ENCODE data around the gene ZNF41. TPM values are rescaled to one million over a fixed set of nuclear protein-coding genes. Genes with fewer than 3 reads are reported as not detected.

The ZNF41 gene
- total and polyA plus RNA-seq, 2 of the 13 experiments (the other 11 are each of a cell fraction or from before 2014, with no cell fraction given) = 2.3 to 3.9 TPM

DNA sequence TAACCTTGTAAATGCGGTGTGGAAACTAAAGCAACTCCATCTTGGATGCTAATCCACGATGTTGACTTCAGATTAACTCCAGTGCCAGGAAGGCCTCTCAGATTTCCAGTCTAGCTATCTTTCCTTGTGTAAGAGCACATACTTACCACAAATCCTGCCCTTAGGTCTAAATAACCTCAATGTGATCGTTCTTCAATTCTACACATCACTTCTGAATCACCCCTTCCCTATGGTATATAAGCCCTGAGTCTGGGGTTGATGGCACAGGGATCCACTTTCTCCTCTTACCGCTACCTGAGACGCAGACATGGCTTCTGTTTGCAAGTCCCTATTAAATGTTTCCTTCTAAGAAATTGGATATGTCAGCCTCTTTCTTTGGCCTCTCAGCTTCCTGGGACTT is 17.5 kb upstream of the ZNF41 start:
- no peaks in the 10 kb centered on the region for H3K9me3 ChIP-seq (ENCODE audit: low read length)
- no peaks in the 10 kb centered on the region for H3K27me3 ChIP-seq (ENCODE audit: control insufficient read depth in 1 of 2, insufficient read depth in 2 of 2, low read length in 2 of 2)
- H3K4me3 ChIP-seq (replicated peaks in 1 of 3; ENCODE audit: insufficient read depth in 1 of 3, low read depth in 2 of 3, low read length in 3 of 3) = no peak overlapping the region
- no peak overlapping the region for H3K4me2 ChIP-seq (ENCODE audit: low read depth, low read length)
- WGBS (ENCODE audit: low lambda C conversion rate) = 5% methylated on average over 3 of the region's 5 CpGs
- ChIA-PET POLR2A (no interaction called here), CTCF (ENCODE audit: low intra/inter-chr PET ratio, low total read pairs) (no interaction called here)
- no peak for FAIRE-seq
- no peak overlapping the region for H3K9ac ChIP-seq (ENCODE audit: insufficient read depth, low read depth, low read length)
- intact Hi-C loops (cut with micrococcal nuclease; ENCODE audit: unreplicated experiment) (no loop called here), in situ Hi-C loops (cut with HindIII; ENCODE audit: extremely low pct_ligation_motif_present, low pct_unique_long_range_greater_than_20kb) (no loop called here)
- H3K4me1 ChIP-seq (ENCODE audit: insufficient read depth, low read length) = no peaks in the 10 kb centered on the region
- no peak overlapping the region for H3K27ac ChIP-seq (ENCODE audit: extremely low read length, insufficient read depth, low read length)
- ATAC-seq = no peak
- no peaks in the 10 kb centered on the region for H4K20me1 ChIP-seq (ENCODE audit: insufficient read depth, low read length)
- no TSS peak for BruUV-seq (replicated peaks)
- no peaks in the 10 kb centered on the region for H3K79me2 ChIP-seq (ENCODE audit: insufficient read depth, low read length)
- no peak for TF ChIP-seq CC2D1A (CRISPR knock-in tag; IDR thresholded peaks at IDR 0.05)
- no peak for TF ChIP-seq CCAR2 (optimal IDR thresholded peaks at IDR 0.05; ENCODE audit: low read depth, low read length)
- TF ChIP-seq, protein P1, sequence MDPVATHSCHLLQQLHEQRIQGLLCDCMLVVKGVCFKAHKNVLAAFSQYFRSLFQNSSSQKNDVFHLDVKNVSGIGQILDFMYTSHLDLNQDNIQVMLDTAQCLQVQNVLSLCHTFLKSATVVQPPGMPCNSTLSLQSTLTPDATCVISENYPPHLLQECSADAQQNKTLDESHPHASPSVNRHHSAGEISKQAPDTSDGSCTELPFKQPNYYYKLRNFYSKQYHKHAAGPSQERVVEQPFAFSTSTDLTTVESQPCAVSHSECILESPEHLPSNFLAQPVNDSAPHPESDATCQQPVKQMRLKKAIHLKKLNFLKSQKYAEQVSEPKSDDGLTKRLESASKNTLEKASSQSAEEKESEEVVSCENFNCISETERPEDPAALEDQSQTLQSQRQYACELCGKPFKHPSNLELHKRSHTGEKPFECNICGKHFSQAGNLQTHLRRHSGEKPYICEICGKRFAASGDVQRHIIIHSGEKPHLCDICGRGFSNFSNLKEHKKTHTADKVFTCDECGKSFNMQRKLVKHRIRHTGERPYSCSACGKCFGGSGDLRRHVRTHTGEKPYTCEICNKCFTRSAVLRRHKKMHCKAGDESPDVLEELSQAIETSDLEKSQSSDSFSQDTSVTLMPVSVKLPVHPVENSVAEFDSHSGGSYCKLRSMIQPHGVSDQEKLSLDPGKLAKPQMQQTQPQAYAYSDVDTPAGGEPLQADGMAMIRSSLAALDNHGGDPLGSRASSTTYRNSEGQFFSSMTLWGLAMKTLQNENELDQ (CRISPR knock-in tag; IDR thresholded peaks at IDR 0.05; ENCODE audit: borderline replicate concordance) = no peak
- TF ChIP-seq ZBTB20 (CRISPR knock-in tag; IDR thresholded peaks at IDR 0.05; ENCODE audit: borderline replicate concordance, low read depth) = no peak
- TF ChIP-seq MTA3 (CRISPR knock-in tag; IDR thresholded peaks at IDR 0.05) = no peak
- no peak for TF ChIP-seq ZKSCAN1 (IDR thresholded peaks at IDR 0.05; ENCODE audit: low read length)
- no peak for TF ChIP-seq PHF21A (CRISPR knock-in tag; IDR thresholded peaks at IDR 0.05)
- TF ChIP-seq ZNF713 (CRISPR knock-in tag; IDR thresholded peaks at IDR 0.05) = no peak
- no peak for TF ChIP-seq BRD4 (CRISPR knock-in tag; IDR thresholded peaks at IDR 0.05)
- TF ChIP-seq ZNF235 (CRISPR knock-in tag; IDR thresholded peaks at IDR 0.05; ENCODE audit: borderline replicate concordance) = no peak
- TF ChIP-seq, protein P2, sequence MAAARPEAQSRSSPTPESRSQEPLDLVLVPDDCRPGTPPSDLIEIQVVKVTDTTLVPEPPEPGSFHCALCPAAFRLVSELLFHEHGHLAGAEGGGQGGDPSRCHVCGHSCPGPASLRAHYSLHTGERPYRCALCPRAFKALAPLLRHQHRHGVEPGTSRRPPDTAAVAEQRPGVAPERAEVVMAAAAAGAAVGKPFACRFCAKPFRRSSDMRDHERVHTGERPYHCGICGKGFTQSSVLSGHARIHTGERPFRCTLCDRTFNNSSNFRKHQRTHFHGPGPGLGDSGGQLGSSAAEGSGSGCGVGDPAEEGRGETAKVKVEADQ (CRISPR knock-in tag; IDR thresholded peaks at IDR 0.05; ENCODE audit: borderline replicate concordance) = no peak
- no peak for TF ChIP-seq MED13 (CRISPR knock-in tag; IDR thresholded peaks at IDR 0.05)
- no peak for TF ChIP-seq ASH2L (IDR thresholded peaks at IDR 0.05; ENCODE audit: insufficient read length, low read depth, low read length)
- H3K36me3 ChIP-seq (replicated peaks in 1 of 2; ENCODE audit: control insufficient read depth in 1 of 2, insufficient read depth in 2 of 2, low read length in 2 of 2) = no peaks in the 10 kb centered on the region
- no peak for DNase-seq (ENCODE audit: low spot score)
- no peak overlapping the region for H2AFZ ChIP-seq (ENCODE audit: low read length)
